IPS-15b (cell line): ENCODE results near the gene USP24.

ENCODE experiments used
- H3K27me3 ChIP-seq: one replicate; pipeline ENCODE4 v1.6.1; 2013; ENCODE audit warnings: low read length; ENCODE audit not compliant: control insufficient read depth, insufficient read depth
- H3K36me3 ChIP-seq: one replicate; pipeline ENCODE4 v1.6.1; 2013; ENCODE audit warnings: low read length; ENCODE audit not compliant: control insufficient read depth, insufficient read depth
- H3K4me1 ChIP-seq: one replicate; pipeline ENCODE4 v1.6.1; 2013; ENCODE audit warnings: mild to moderate bottlenecking, low read length; ENCODE audit not compliant: control insufficient read depth, insufficient read depth
- H3K4me3 ChIP-seq: one replicate; pipeline ENCODE4 v1.5.1; 2013; ENCODE audit warnings: low read depth, low read length
- H3K9ac ChIP-seq: one replicate; pipeline ENCODE4 v1.6.1; 2013; ENCODE audit warnings: low read depth, mild to moderate bottlenecking, low read length
- H3K9me3 ChIP-seq: one replicate; pipeline ENCODE4 v1.6.1; 2013; ENCODE audit warnings: mild to moderate bottlenecking, low read length; ENCODE audit not compliant: control insufficient read depth, insufficient read depth

USP24 gene

GRCh38 chr1:55052221-55053142, 162.7 kb downstream of the USP24 start:
- no peak overlapping the region for H3K4me3 ChIP-seq
- no peaks in the 10 kb centered on the region for H3K4me1 ChIP-seq
- no peak overlapping the region for H3K9ac ChIP-seq
- no peaks in the 10 kb centered on the region for H3K27me3 ChIP-seq
- H3K36me3 ChIP-seq: peaks cover 25% of the 10 kb centered on the region
- no peaks in the 10 kb centered on the region for H3K9me3 ChIP-seq

DNA sequence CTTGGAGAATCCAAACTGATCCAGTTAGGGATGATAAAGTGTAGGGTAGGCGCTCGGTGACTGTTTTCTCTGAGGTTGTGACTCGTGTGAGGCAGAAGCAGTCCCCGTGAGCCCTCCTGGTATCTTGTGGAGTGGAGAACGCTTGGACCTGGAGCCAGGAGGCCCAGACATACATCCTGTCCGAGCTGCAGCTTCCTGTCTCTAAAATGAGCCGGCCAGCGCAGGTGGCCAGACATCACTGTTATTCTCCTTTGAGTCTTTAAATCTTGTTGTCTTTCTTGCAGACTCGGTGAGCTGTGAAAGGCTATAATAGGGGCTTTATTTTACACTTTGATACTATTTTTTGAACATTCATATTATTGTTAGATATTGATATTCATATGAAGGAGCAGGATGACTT, 163.5 kb downstream of the USP24 start:
- no peaks in the 10 kb centered on the region for H3K4me1 ChIP-seq
- peaks cover 19% of the 10 kb centered on the region for H3K36me3 ChIP-seq
- H3K9ac ChIP-seq: no peak overlapping the region
- H3K9me3 ChIP-seq: no peaks in the 10 kb centered on the region
- no peak overlapping the region for H3K4me3 ChIP-seq
- no peaks in the 10 kb centered on the region for H3K27me3 ChIP-seq

- peaks cover 18% of the 10 kb centered on the region for H3K36me3 ChIP-seq
- H3K27me3 ChIP-seq: no peaks in the 10 kb centered on the region
- no peaks in the 10 kb centered on the region for H3K9me3 ChIP-seq
- H3K4me3 ChIP-seq: no peak overlapping the region
- H3K4me1 ChIP-seq: no peaks in the 10 kb centered on the region
- H3K9ac ChIP-seq: no peak overlapping the region
Measured at GRCh38 chr1:55051169-55051568, 164.0 kb downstream of the USP24 start.

- H3K27me3 ChIP-seq: no peaks in the 10 kb centered on the region
- H3K4me1 ChIP-seq: no peaks in the 10 kb centered on the region
- H3K9me3 ChIP-seq: no peaks in the 10 kb centered on the region
- no peak overlapping the region for H3K4me3 ChIP-seq
- H3K9ac ChIP-seq: no peak overlapping the region
- H3K36me3 ChIP-seq: peaks cover 15% of the 10 kb centered on the region
Measured at GRCh38 chr1:55050283-55050682, 164.9 kb downstream of the USP24 start.

GRCh38 chr1:55049914-55050278, 165.3 kb downstream of the USP24 start:
- no peaks in the 10 kb centered on the region for H3K4me1 ChIP-seq
- H3K9ac ChIP-seq: no peak overlapping the region

DNA sequence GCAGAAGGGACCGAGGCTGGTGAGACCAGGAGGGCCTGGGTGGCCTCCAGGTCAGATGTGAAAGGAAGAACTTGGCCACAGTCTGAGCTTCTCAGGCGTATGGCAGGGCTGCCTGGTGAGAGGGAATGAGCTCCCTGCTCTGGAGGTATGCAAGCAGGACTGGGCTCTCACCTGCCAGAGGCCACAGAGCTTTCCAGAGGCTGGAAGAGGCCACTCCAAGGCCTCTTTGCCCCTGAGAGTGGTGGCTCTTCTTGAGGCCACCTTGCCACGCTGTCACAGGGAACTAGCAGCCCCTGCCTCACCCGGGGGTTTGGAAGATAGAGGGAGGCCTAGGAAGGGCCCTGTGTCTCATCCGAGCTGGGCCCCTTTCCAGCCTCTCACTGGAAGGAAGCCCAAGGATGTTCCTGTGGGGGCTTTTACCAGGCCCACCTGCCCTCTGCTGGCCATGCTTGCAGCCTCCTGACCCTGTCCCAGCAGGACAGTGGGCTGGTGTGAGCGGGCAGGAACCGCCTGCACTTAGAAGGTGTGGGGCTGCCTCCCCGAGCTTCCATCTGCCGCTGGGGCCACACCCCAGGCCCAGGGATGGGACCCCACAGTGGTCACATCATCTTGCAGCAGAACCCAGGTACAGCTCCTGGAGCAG, 165.8 kb downstream of the USP24 start:
- H3K9ac ChIP-seq: no peak overlapping the region
- H3K4me1 ChIP-seq: no peaks in the 10 kb centered on the region
- H3K27me3 ChIP-seq: no peaks in the 10 kb centered on the region
- H3K36me3 ChIP-seq: peaks cover 15% of the 10 kb centered on the region
- no peak overlapping the region for H3K4me3 ChIP-seq
- no peaks in the 10 kb centered on the region for H3K9me3 ChIP-seq

More at GRCh38 chr1:55049914-55050278, 165.3 kb downstream of the USP24 start:
- Histone ChIP-seq H3K36me3 (peaks cover 15% of the 10 kb centered on the region), H3K27me3 (no peaks in the 10 kb centered on the region), H3K4me3 (no peak overlapping the region), H3K9me3 (no peaks in the 10 kb centered on the region)

DNA sequence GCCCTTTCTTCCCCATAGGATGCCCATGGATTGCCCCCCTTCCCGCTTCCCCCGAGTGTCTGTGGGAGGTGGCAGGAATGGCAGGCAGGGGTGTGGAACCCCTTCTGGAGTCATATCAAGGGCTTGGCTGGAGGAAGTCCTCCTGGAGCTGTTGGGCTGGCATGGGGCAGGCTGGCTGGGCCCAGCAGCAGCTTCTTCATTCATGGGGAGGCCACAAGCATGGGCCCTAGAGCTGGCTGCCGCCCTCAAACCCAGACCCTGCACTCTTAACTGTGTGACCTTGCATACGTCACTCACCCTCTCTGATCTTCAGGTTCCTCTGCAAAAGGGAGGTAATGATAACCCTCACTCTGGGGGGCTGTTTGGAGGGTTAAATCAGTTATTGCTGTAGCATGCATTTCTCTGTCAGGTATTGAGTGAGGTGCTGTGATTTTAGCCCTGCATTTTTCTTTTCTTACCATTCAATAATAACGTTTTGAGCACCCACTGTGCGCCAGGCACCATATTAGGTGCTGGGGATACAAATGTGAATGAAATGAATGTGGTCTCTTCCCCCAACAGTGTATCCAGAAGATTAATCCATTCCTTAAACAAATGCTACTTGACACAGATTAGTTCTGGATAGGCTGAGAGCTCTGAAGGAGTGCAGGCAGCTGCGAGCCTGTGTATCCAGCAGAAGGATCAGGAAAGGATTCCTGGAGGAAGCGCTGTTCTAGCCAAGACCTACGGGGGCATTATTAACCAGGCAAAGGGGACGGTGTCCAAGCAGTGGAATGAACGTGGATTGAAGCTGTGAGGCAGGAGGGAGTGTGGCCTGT, 166.5 kb downstream of the USP24 start:
- peaks cover 17% of the 10 kb centered on the region for H3K36me3 ChIP-seq
- no peaks in the 10 kb centered on the region for H3K9me3 ChIP-seq
- no peaks in the 10 kb centered on the region for H3K27me3 ChIP-seq
- H3K9ac ChIP-seq: no peak overlapping the region
- H3K4me3 ChIP-seq: no peak overlapping the region
- H3K4me1 ChIP-seq: no peaks in the 10 kb centered on the region

- H3K36me3 ChIP-seq: peaks cover 18% of the 10 kb centered on the region
Measured at GRCh38 chr1:55047611-55048010, 167.6 kb downstream of the USP24 start.

GRCh38 chr1:55046871-55047270, 168.3 kb downstream of the USP24 start:
- Histone ChIP-seq H3K36me3 (peaks cover 18% of the 10 kb centered on the region), H3K27me3 (no peaks in the 10 kb centered on the region), H3K4me1 (no peaks in the 10 kb centered on the region), H3K9me3 (no peaks in the 10 kb centered on the region), H3K4me3 (no peak overlapping the region), H3K9ac (no peak overlapping the region)

More at GRCh38 chr1:55047611-55048010, 167.6 kb downstream of the USP24 start:
- no peak overlapping the region for H3K9ac ChIP-seq
- no peaks in the 10 kb centered on the region for H3K4me1 ChIP-seq
- no peak overlapping the region for H3K4me3 ChIP-seq
- no peaks in the 10 kb centered on the region for H3K9me3 ChIP-seq
- H3K27me3 ChIP-seq: no peaks in the 10 kb centered on the region

GRCh38 chr1:55045430-55045829, 169.7 kb downstream of the USP24 start:
- Histone ChIP-seq H3K9ac (no peak overlapping the region), H3K36me3 (peaks cover 12% of the 10 kb centered on the region), H3K4me1 (peaks cover 5% of the 10 kb centered on the region), H3K9me3 (no peaks in the 10 kb centered on the region), H3K4me3 (no peak overlapping the region), H3K27me3 (peaks cover 13% of the 10 kb centered on the region)

DNA sequence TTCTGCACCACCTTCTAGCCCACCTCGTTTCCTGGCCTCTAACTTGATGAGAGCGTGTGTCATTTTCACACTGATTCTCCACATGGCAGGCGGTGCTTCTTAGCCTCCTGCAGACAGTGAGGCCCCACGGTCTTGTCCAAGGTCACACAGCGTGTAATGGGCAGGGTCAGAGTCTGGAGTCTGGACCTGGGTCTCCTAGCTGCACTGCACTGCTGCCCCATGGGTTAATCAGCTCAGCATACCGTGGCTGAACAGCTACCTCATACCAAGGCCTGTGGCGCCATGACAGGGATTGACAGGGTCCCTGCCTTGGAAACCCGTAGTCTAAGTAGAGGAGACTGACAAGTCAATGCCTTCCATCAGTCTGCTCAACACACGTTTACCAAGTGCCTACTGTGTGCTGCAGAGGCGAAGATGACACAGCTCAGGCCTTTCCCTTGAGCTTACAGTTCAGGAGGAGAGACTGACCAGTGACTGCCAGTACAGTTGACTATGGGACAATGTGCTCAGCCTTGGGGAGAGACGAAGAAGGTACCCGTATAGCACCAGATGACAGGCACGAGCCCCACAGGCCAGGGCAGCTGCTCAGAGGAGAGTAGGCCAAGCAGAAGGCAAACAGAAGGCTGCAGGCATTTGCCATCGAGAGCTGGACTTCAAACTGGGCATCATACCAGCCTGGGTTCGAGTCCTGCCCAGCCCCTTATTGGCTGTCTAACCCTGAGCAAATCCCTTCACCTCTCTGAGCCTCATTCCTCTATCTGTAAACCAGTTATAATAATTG, 170.4 kb downstream of the USP24 start:
- peaks cover 10% of the 10 kb centered on the region for H3K36me3 ChIP-seq

More for the DNA sequence above, 170.4 kb downstream of the USP24 start:
- no peak overlapping the region for H3K9ac ChIP-seq
- no peaks in the 10 kb centered on the region for H3K9me3 ChIP-seq
- peaks cover 20% of the 10 kb centered on the region for H3K27me3 ChIP-seq
- no peak overlapping the region for H3K4me3 ChIP-seq
- H3K4me1 ChIP-seq: peaks cover 5% of the 10 kb centered on the region
